ENCODE data around the gene LIN7B. TPM values are rescaled to one million over a fixed set of nuclear protein-coding genes. Genes with fewer than 3 reads are reported as not detected.
A peak's percentile ranks its signal among the peaks of the same experiment; 100 is the strongest.

LIN7B gene
- total and polyA plus RNA-seq, 2 of the 13 experiments (the other 11 are each of a cell fraction or from before 2014, with no cell fraction given): 5.3 to 7.6 TPM

DNA sequence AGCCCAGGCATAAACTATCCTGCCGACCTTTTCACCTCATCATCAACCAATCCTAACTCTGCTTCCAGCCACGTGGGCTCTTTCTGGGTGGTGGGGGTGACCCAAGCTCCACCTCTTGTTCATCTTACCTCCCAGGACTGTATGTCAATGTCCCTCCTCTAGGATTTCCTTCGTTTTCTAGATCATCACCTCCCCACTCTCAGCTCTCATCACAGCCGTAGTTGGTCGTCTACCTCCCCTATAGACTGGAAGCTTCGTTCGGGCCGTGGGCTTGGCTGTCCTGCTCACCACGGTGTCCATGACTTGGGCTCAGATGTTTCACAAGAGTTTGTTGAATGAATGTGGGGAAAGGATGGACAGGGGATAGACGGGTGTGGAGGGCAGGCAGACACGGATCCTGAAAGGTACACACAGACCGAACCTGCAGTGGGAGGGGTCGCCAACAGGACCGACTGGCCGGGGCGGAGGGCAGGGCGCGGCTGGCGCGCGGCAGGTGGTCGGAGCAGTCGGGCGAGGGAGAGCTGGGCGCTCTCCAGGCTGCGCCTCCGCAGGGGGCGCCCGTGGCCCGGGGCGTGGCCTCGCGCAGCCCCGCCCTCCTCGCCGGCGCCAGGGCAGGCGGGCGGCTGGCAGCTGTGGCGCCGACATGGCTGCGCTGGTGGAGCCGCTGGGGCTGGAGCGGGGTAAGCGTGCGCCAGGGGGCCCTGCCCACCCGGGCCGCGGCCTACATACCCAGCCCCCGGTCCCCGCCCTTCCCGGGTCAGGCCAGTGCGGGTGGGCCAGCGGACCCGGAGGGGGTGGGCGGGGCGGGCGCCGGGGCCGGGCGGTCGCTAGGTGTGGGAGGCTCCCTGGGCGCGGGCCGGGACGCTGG lies at the start of gene LIN7B (continued):
- TF ChIP-seq, protein P1, sequence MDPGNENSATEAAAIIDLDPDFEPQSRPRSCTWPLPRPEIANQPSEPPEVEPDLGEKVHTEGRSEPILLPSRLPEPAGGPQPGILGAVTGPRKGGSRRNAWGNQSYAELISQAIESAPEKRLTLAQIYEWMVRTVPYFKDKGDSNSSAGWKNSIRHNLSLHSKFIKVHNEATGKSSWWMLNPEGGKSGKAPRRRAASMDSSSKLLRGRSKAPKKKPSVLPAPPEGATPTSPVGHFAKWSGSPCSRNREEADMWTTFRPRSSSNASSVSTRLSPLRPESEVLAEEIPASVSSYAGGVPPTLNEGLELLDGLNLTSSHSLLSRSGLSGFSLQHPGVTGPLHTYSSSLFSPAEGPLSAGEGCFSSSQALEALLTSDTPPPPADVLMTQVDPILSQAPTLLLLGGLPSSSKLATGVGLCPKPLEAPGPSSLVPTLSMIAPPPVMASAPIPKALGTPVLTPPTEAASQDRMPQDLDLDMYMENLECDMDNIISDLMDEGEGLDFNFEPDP (CRISPR knock-in tag; conservative IDR thresholded peaks at IDR 0.05): no peak
- TF ChIP-seq ZNF605 (CRISPR knock-in tag; IDR thresholded peaks at IDR 0.05): no peak
- TF ChIP-seq ZSCAN29 (CRISPR knock-in tag; conservative IDR thresholded peaks at IDR 0.05): no peak
- TF ChIP-seq FOSL2 (CRISPR knock-in tag; IDR thresholded peaks at IDR 0.05): peak; percentile 32
- no peak for TF ChIP-seq SMARCC2 (IDR thresholded peaks at IDR 0.05)
- TF ChIP-seq ZNF672 (CRISPR knock-in tag; IDR thresholded peaks at IDR 0.05): no peak
- TF ChIP-seq, protein P2, sequence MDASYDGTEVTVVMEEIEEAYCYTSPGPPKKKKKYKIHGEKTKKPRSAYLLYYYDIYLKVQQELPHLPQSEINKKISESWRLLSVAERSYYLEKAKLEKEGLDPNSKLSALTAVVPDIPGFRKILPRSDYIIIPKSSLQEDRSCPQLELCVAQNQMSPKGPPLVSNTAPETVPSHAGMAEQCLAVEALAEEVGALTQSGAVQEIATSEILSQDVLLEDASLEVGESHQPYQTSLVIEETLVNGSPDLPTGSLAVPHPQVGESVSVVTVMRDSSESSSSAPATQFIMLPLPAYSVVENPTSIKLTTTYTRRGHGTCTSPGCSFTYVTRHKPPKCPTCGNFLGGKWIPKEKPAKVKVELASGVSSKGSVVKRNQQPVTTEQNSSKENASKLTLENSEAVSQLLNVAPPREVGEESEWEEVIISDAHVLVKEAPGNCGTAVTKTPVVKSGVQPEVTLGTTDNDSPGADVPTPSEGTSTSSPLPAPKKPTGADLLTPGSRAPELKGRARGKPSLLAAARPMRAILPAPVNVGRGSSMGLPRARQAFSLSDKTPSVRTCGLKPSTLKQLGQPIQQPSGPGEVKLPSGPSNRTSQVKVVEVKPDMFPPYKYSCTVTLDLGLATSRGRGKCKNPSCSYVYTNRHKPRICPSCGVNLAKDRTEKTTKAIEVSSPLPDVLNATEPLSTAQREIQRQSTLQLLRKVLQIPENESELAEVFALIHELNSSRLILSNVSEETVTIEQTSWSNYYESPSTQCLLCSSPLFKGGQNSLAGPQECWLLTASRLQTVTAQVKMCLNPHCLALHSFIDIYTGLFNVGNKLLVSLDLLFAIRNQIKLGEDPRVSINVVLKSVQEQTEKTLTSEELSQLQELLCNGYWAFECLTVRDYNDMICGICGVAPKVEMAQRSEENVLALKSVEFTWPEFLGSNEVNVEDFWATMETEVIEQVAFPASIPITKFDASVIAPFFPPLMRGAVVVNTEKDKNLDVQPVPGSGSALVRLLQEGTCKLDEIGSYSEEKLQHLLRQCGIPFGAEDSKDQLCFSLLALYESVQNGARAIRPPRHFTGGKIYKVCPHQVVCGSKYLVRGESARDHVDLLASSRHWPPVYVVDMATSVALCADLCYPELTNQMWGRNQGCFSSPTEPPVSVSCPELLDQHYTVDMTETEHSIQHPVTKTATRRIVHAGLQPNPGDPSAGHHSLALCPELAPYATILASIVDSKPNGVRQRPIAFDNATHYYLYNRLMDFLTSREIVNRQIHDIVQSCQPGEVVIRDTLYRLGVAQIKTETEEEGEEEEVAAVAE (CRISPR knock-in tag; IDR thresholded peaks at IDR 0.05; ENCODE audit: borderline replicate concordance): peak; percentile 65; the same call in 1 of the 2 replicates
- TF ChIP-seq ZNF713 (CRISPR knock-in tag; IDR thresholded peaks at IDR 0.05): no peak
- no peak for TF ChIP-seq ZNF296 (CRISPR knock-in tag; conservative IDR thresholded peaks at IDR 0.05)
- TF ChIP-seq, protein P3, sequence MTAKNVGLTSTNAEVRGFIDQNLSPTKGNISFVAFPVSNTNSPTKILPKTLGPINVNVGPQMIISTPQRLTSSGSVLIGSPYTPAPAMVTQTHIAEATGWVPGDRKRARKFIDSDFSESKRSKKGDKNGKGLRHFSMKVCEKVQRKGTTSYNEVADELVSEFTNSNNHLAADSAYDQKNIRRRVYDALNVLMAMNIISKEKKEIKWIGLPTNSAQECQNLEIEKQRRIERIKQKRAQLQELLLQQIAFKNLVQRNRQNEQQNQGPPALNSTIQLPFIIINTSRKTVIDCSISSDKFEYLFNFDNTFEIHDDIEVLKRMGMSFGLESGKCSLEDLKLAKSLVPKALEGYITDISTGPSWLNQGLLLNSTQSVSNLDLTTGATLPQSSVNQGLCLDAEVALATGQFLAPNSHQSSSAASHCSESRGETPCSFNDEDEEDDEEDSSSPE (CRISPR knock-in tag; IDR thresholded peaks at IDR 0.05): no peak
- no peak for TF ChIP-seq ZNF577 (CRISPR knock-in tag; IDR thresholded peaks at IDR 0.05; ENCODE audit: borderline replicate concordance, low read depth)
- TF ChIP-seq ZFP1 (CRISPR knock-in tag; IDR thresholded peaks at IDR 0.05): no peak
- no peak; the same call in 1 of the 2 replicates for TF ChIP-seq KMT2B (CRISPR knock-in tag; IDR thresholded peaks at IDR 0.05)
- TF ChIP-seq ELF3 (CRISPR knock-in tag; IDR thresholded peaks at IDR 0.05): peak; percentile 30; the same call in 1 of the 2 replicates
- TF ChIP-seq, protein P4, sequence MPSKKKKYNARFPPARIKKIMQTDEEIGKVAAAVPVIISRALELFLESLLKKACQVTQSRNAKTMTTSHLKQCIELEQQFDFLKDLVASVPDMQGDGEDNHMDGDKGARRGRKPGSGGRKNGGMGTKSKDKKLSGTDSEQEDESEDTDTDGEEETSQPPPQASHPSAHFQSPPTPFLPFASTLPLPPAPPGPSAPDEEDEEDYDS (CRISPR knock-in tag; IDR thresholded peaks at IDR 0.05): no peak
- no peak for TF ChIP-seq MTF1 (CRISPR knock-in tag; IDR thresholded peaks at IDR 0.05)
- TF ChIP-seq HNF4A (CRISPR knock-in tag; IDR thresholded peaks at IDR 0.05): no peak
- no peak for TF ChIP-seq ATF1 (CRISPR knock-in tag; IDR thresholded peaks at IDR 0.05)
- no peak for TF ChIP-seq TMF1 (CRISPR knock-in tag; IDR thresholded peaks at IDR 0.05; ENCODE audit: low read depth)
- no peak for TF ChIP-seq DNMT3B (CRISPR knock-in tag; conservative IDR thresholded peaks at IDR 0.05)
- TF ChIP-seq ONECUT2 (CRISPR knock-in tag; IDR thresholded peaks at IDR 0.05): no peak
- TF ChIP-seq ZNF33A (CRISPR knock-in tag; IDR thresholded peaks at IDR 0.05; ENCODE audit: borderline replicate concordance): no peak

Measured in HepG2 (cell line).